Measurements from ENCODE around the gene UXS1. TPM values are rescaled to one million over a fixed set of nuclear protein-coding genes. Genes with fewer than 3 reads are reported as not detected.
A peak's percentile ranks its signal among the peaks of the same experiment; 100 is the strongest.

The UXS1 gene
- total RNA-seq, 1 donor from 2014 or later = 49.2 TPM

- Histone ChIP-seq H3K4me3 (ENCODE audit: insufficient read depth, low read depth, low read length) (no peak overlapping the region), H3K4me1 (ENCODE audit: insufficient read depth, low read length) (no peaks in the 10 kb centered on the region), H3K27ac (ENCODE audit: low read depth, low read length) (no peak overlapping the region), H3K4me2 (ENCODE audit: low read length) (no peak overlapping the region), H3K9ac (ENCODE audit: low read length) (no peak overlapping the region), H3K9me3 (ENCODE audit: insufficient read depth, low read depth, low read length) (peaks cover 3% of the 10 kb centered on the region), H2AFZ (ENCODE audit: low read depth, low read length) (no peak overlapping the region), H3K27me3 (ENCODE audit: insufficient read depth, low read length) (peaks cover 20% of the 10 kb centered on the region), H3K36me3 (ENCODE audit: insufficient read depth, low read length) (no peaks in the 10 kb centered on the region), H3K79me2 (ENCODE audit: insufficient read depth, low read length) (no peaks in the 10 kb centered on the region), H4K20me1 (ENCODE audit: insufficient read depth, low read length) (no peaks in the 10 kb centered on the region)
- H3K4me3 Mint-ChIP-seq (ENCODE audit: unreplicated experiment) = no peak overlapping the region
- H3K9me3 Mint-ChIP-seq (ENCODE audit: unreplicated experiment) = peaks cover 5% of the 10 kb centered on the region
- H3K36me3 Mint-ChIP-seq (ENCODE audit: low read depth, unreplicated experiment) = no peaks in the 10 kb centered on the region
- H3K4me1 Mint-ChIP-seq (ENCODE audit: low read depth, unreplicated experiment) = peaks cover 14% of the 10 kb centered on the region
- H3K27me3 Mint-ChIP-seq (ENCODE audit: low read depth, unreplicated experiment) = peaks cover 11% of the 10 kb centered on the region
- H3K27ac Mint-ChIP-seq (ENCODE audit: unreplicated experiment) = no peak overlapping the region
- DNase-seq (ENCODE audit: low read depth) (no peak), FAIRE-seq (no peak)
- no peak for TF ChIP-seq EZH2 (IDR thresholded peaks at IDR 0.05; ENCODE audit: insufficient read depth, low read length)
- no peak for TF ChIP-seq CTCF (IDR thresholded peaks at IDR 0.05; ENCODE audit: insufficient read depth, low read depth, low read length)
Measured at GRCh38 chr2:106201661-106202060, 7.6 kb upstream of the UXS1 start.

GRCh38 chr2:106197878-106198277 is 3.8 kb upstream of the UXS1 start:
- Histone ChIP-seq H3K9me3 (ENCODE audit: insufficient read depth, low read depth, low read length) (no peaks in the 10 kb centered on the region), H3K9ac (ENCODE audit: low read length) (no peak overlapping the region), H3K4me1 (ENCODE audit: insufficient read depth, low read length) (peaks cover 5% of the 10 kb centered on the region), H3K27ac (ENCODE audit: low read depth, low read length) (no peak overlapping the region), H2AFZ (ENCODE audit: low read depth, low read length) (no peak overlapping the region), H3K4me3 (ENCODE audit: insufficient read depth, low read depth, low read length) (no peak overlapping the region), H3K4me2 (ENCODE audit: low read length) (peak overlapping the region; percentile 60), H3K79me2 (ENCODE audit: insufficient read depth, low read length) (peaks cover 7% of the 10 kb centered on the region), H3K27me3 (ENCODE audit: insufficient read depth, low read length) (peaks cover 12% of the 10 kb centered on the region), H4K20me1 (ENCODE audit: insufficient read depth, low read length) (peaks cover 3% of the 10 kb centered on the region), H3K36me3 (ENCODE audit: insufficient read depth, low read length) (no peaks in the 10 kb centered on the region)
- H3K9me3 Mint-ChIP-seq (ENCODE audit: unreplicated experiment) = peaks cover 2% of the 10 kb centered on the region
- peak overlapping the region; percentile 81 for H3K27ac Mint-ChIP-seq (ENCODE audit: unreplicated experiment)
- peaks cover 13% of the 10 kb centered on the region for H3K27me3 Mint-ChIP-seq (ENCODE audit: low read depth, unreplicated experiment)
- peaks cover 16% of the 10 kb centered on the region for H3K4me1 Mint-ChIP-seq (ENCODE audit: low read depth, unreplicated experiment)
- H3K36me3 Mint-ChIP-seq (ENCODE audit: low read depth, unreplicated experiment) = no peaks in the 10 kb centered on the region
- DNase-seq (ENCODE audit: low read depth) (peak; percentile 95), FAIRE-seq (no peak)
- no peak overlapping the region for H3K4me3 Mint-ChIP-seq (ENCODE audit: unreplicated experiment)
- no peak for TF ChIP-seq CTCF (IDR thresholded peaks at IDR 0.05; ENCODE audit: insufficient read depth, low read depth, low read length)
- TF ChIP-seq EZH2 (IDR thresholded peaks at IDR 0.05; ENCODE audit: insufficient read depth, low read length) = no peak

- Histone ChIP-seq H3K27me3 (ENCODE audit: insufficient read depth, low read length) (peaks cover 5% of the 10 kb centered on the region), H3K4me2 (ENCODE audit: low read length) (no peak overlapping the region), H2AFZ (ENCODE audit: low read depth, low read length) (no peak overlapping the region), H3K4me3 (ENCODE audit: insufficient read depth, low read depth, low read length) (no peak overlapping the region), H3K9me3 (ENCODE audit: insufficient read depth, low read depth, low read length) (no peaks in the 10 kb centered on the region), H3K4me1 (ENCODE audit: insufficient read depth, low read length) (peaks cover 6% of the 10 kb centered on the region), H3K27ac (ENCODE audit: low read depth, low read length) (no peak overlapping the region), H3K79me2 (ENCODE audit: insufficient read depth, low read length) (peaks cover 19% of the 10 kb centered on the region), H4K20me1 (ENCODE audit: insufficient read depth, low read length) (peaks cover 19% of the 10 kb centered on the region), H3K36me3 (ENCODE audit: insufficient read depth, low read length) (no peaks in the 10 kb centered on the region), H3K9ac (ENCODE audit: low read length) (no peak overlapping the region)
- peaks cover 2% of the 10 kb centered on the region for H3K9me3 Mint-ChIP-seq (ENCODE audit: unreplicated experiment)
- no peak for FAIRE-seq
- TF ChIP-seq CTCF (IDR thresholded peaks at IDR 0.05; ENCODE audit: insufficient read depth, low read depth, low read length) (no peak), EZH2 (IDR thresholded peaks at IDR 0.05; ENCODE audit: insufficient read depth, low read length) (no peak)
- H3K27ac Mint-ChIP-seq (ENCODE audit: unreplicated experiment) = no peak overlapping the region
- peaks cover 9% of the 10 kb centered on the region for H3K27me3 Mint-ChIP-seq (ENCODE audit: low read depth, unreplicated experiment)
- no peak for DNase-seq (ENCODE audit: low read depth)
- H3K4me3 Mint-ChIP-seq (ENCODE audit: unreplicated experiment) = no peak overlapping the region
- H3K4me1 Mint-ChIP-seq (ENCODE audit: low read depth, unreplicated experiment) = peaks cover 20% of the 10 kb centered on the region
- no peaks in the 10 kb centered on the region for H3K36me3 Mint-ChIP-seq (ENCODE audit: low read depth, unreplicated experiment)
Measured at GRCh38 chr2:106195981-106196380, 1.9 kb upstream of the UXS1 start.
